RWPE2 (cell line): Measurements from ENCODE around the gene MYEOV.

ENCODE experiments used
- ATAC-seq: fragments of 200-7000 bp; cut with Tn5 transposase; 3 replicates; pipeline ENCODE4 v1.9.1; 2021; ENCODE audit warnings: low read depth
- DNase-seq: peaks from one replicate; pipeline ENCODE4 v3.0.0-alpha.2; 2020; ENCODE audit warnings: low spot score
- H3K27ac ChIP-seq: fragments of 450-650 bp; 2 replicates; pipeline ENCODE4 v1.5.1; 2017; ENCODE audit warnings: mild to moderate bottlenecking; ENCODE audit not compliant: poor library complexity, severe bottlenecking
- H3K27me3 ChIP-seq: fragments of 250-450 bp; sonication (Bioruptor Pico); 2 replicates; pipeline ENCODE4 v1.5.1; 2021; ENCODE audit warnings: mild to moderate bottlenecking, moderate library complexity; ENCODE audit not compliant: insufficient read depth, poor library complexity, severe bottlenecking
- H3K36me3 ChIP-seq: fragments of 250-450 bp; sonication (Bioruptor Pico); 2 replicates; pipeline ENCODE4 v1.5.1; 2020; ENCODE audit warnings: low read depth, mild to moderate bottlenecking, moderate library complexity
- H3K4me1 ChIP-seq: fragments of 250-450 bp; sonication (Bioruptor Pico); 2 replicates; pipeline ENCODE4 v1.5.1; 2021; ENCODE audit warnings: mild to moderate bottlenecking, moderate library complexity; ENCODE audit not compliant: insufficient read depth, poor library complexity, severe bottlenecking
- H3K4me3 ChIP-seq: fragments of 250-450 bp; sonication (Bioruptor Pico); 2 replicates; pipeline ENCODE4 v1.5.1; 2021; ENCODE audit warnings: mild to moderate bottlenecking, moderate library complexity; ENCODE audit not compliant: severe bottlenecking
- H3K9me3 ChIP-seq: fragments of 250-450 bp; sonication (Bioruptor Pico); 2 replicates; pipeline ENCODE4 v1.5.1; 2021; ENCODE audit warnings: mild to moderate bottlenecking, moderate library complexity; ENCODE audit not compliant: severe bottlenecking
- TF ChIP-seq, protein P1 (sequence below): fragments of 450-650 bp; IDR thresholded peaks from one replicate; pipeline ENCODE4 v1.5.1; 2017; ENCODE audit warnings: mild to moderate bottlenecking, moderate library complexity; ENCODE audit not compliant: poor library complexity, severe bottlenecking

MYEOV gene

DNA sequence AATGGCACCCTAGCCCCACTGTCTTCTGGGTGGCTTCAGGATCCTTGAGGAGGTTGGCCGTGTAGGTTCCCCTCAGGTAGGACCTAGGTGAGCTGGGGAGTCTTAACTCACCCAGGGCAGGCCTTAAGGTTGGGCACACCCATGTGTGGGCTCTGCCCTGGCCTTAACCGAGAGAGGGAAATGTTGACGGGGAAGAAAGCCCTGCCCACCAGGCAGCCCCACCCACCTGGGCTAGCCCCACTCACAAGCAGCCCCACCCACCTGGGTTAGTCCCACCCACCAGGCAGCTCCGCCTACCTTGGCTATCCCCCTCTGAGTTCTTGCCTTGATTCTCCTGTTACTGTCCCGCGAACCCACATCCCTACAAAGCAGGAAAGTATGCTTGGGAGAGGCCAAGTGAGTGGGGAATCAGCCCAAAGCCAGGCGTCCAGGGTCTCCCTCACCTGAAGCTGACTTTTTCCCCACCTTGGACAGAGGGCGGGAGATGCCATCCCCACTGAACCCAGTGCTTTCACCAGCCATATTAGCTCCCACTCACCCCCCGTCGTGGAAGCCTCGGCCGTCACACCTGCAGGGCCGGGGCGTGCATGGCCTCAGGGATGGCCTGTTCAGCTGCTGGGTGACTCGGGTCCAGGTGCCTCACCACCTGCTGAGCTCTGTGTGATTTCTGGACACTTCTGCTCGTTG, at the start of gene MYEOV:
MYEOV (plus strand) TSS at position 337 of the 687 bp plus-strand sequence. CDS start 1,200 bp downstream, outside the sequence.
- Histone ChIP-seq H3K4me1 (peaks cover 30% of the 10 kb centered on the region), H3K9me3 (no peaks in the 10 kb centered on the region), H3K36me3 (no peaks in the 10 kb centered on the region), H3K4me3 (no peak within 1 kb of the TSS), H3K27ac (peak within 1 kb of the TSS; percentile 96), H3K27me3 (no peaks in the 10 kb centered on the region)
- TF ChIP-seq, protein P1, sequence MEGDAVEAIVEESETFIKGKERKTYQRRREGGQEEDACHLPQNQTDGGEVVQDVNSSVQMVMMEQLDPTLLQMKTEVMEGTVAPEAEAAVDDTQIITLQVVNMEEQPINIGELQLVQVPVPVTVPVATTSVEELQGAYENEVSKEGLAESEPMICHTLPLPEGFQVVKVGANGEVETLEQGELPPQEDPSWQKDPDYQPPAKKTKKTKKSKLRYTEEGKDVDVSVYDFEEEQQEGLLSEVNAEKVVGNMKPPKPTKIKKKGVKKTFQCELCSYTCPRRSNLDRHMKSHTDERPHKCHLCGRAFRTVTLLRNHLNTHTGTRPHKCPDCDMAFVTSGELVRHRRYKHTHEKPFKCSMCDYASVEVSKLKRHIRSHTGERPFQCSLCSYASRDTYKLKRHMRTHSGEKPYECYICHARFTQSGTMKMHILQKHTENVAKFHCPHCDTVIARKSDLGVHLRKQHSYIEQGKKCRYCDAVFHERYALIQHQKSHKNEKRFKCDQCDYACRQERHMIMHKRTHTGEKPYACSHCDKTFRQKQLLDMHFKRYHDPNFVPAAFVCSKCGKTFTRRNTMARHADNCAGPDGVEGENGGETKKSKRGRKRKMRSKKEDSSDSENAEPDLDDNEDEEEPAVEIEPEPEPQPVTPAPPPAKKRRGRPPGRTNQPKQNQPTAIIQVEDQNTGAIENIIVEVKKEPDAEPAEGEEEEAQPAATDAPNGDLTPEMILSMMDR = no peak
- DNase-seq (no peak), ATAC-seq (peak; percentile 28; the same call in 1 of the 3 replicates)

DNA sequence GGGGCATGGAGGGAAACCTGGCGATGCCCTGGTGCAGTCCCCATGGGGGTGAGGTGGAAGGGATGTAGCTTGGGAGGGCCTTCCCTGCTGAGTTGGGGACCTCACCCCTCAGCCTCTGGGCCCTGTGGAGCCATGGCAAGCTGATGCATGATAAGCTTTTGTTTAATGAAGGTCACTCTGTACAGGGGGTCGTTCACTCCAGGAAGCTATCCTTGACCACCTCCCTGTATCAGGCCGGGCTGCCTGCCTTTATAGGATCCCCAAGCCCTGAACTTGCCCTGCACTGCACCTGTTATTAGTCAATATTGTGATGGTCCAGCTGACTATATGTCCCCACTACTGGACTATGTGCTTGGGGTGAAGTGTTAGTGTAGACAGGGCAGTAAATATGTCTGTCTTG, 49.7 kb upstream of the MYEOV start:
- DNase-seq (no peak), ATAC-seq (no peak)
- TF ChIP-seq, protein P1 = no peak
- no peak overlapping the region for H3K27ac ChIP-seq
- no peaks in the 10 kb centered on the region for H3K36me3 ChIP-seq
- H3K9me3 ChIP-seq = no peaks in the 10 kb centered on the region
- no peaks in the 10 kb centered on the region for H3K4me1 ChIP-seq
- H3K4me3 ChIP-seq = no peak overlapping the region
- H3K27me3 ChIP-seq = no peaks in the 10 kb centered on the region

DNA sequence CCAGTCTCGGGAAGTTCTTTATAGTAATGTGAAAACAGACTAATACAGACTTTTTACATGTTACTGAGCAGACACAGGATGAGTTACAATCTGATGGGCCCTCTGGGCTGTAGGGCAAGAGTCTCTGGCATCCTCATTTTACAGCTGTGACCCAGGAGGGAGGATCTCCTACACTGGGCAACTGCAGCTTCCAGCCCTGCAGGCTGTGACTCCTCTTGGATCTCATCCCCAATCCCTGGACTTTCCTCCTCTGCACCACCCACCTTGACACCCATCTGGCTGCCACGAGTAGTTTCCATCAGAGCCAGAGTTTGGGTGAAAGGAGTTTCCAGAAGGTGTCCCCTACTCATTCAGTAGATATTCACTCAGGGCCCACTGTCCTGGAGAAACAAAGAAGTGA, 48.9 kb upstream of the MYEOV start:
- TF ChIP-seq, protein P1 = no peak
- no peak for ATAC-seq

GRCh38 chr11:69245491-69246345, 48.2 kb upstream of the MYEOV start:
- Histone ChIP-seq H3K36me3 (no peaks in the 10 kb centered on the region), H3K4me1 (no peaks in the 10 kb centered on the region), H3K4me3 (no peak overlapping the region), H3K27ac (no peak overlapping the region), H3K27me3 (no peaks in the 10 kb centered on the region), H3K9me3 (no peaks in the 10 kb centered on the region)
- no peak for ATAC-seq
- DNase-seq = no peak
- TF ChIP-seq, protein P1 = no peak

More for the DNA sequence above, 48.9 kb upstream of the MYEOV start:
- H3K36me3 ChIP-seq = no peaks in the 10 kb centered on the region
- no peak overlapping the region for H3K4me3 ChIP-seq
- no peak overlapping the region for H3K27ac ChIP-seq
- no peaks in the 10 kb centered on the region for H3K4me1 ChIP-seq
- no peaks in the 10 kb centered on the region for H3K27me3 ChIP-seq
- no peak for DNase-seq
- H3K9me3 ChIP-seq = no peaks in the 10 kb centered on the region
